IMR-90 (cell line): ENCODE results near the gene C10orf90. TPM values are rescaled to one million over a fixed set of nuclear protein-coding genes. Genes with fewer than 3 reads are reported as not detected.

Source experiments
- ATAC-seq: fragments of 200-7000 bp; cut with Tn5 transposase; 2 replicates; pipeline ENCODE4 v1.9.1; 2020; ENCODE audit warnings: low read depth, mild to moderate bottlenecking, moderate library complexity
- BruUV-seq: library from RNA; stranded (reverse); fragments of 400-500 nt; replicated peaks from 2 replicates; lab custom pipeline; 2021; lab: Mats Ljungman, UMichigan
- CTCF ChIA-PET: fragments of 300-600 bp; formaldehyde crosslinking; extraction: SDS; loops from one replicate; lab custom pipeline; 2021; ENCODE audit warnings: antibody characterized with exemption; lab: Yijun Ruan, JAX
- POLR2A ChIA-PET: fragments of 300-600 bp; sonication (Branson Sonifier 250); formaldehyde crosslinking; loops from one replicate; lab custom pipeline; 2022; ENCODE audit warnings: antibody characterized with exemption; ENCODE audit not compliant: unreplicated experiment; lab: Charles Lee
- DNase-seq: peaks from one replicate; pipeline ENCODE4 v3.0.0; 2013
- H2AFZ ChIP-seq: replicated peaks from 2 replicates; pipeline ENCODE3; 2013; ENCODE audit warnings: low read length, mild to moderate bottlenecking; ENCODE audit not compliant: poor library complexity
- H2AK5ac ChIP-seq: 2 replicates; pipeline ENCODE4 v1.6.1; 2013; ENCODE audit warnings: low read depth, low read length, inconsistent platforms
- H2AK9ac ChIP-seq: replicated peaks from 2 replicates; pipeline ENCODE3; 2013; ENCODE audit warnings: mild to moderate bottlenecking, low read depth, low read length, moderate library complexity; ENCODE audit not compliant: poor library complexity
- H2BK120ac ChIP-seq: 2 replicates; pipeline ENCODE4 v1.6.1; 2013; ENCODE audit warnings: low read depth, low read length, inconsistent platforms
- H2BK15ac ChIP-seq: 3 replicates; pipeline ENCODE4 v1.6.1; 2013; ENCODE audit warnings: low read depth, low read length, inconsistent platforms
- H2BK20ac ChIP-seq: 2 replicates; pipeline ENCODE4 v1.6.1; 2013; ENCODE audit warnings: low read depth, mild to moderate bottlenecking, inconsistent platforms, low read length, moderate library complexity
- H2BK5ac ChIP-seq: 2 replicates; pipeline ENCODE4 v1.6.1; 2013; ENCODE audit warnings: mild to moderate bottlenecking, low read depth, low read length, inconsistent platforms; ENCODE audit not compliant: poor library complexity, severe bottlenecking
- H3K14ac ChIP-seq: replicated peaks from 2 replicates; pipeline ENCODE4 v1.6.1; 2013; ENCODE audit warnings: low read depth, low read length, inconsistent platforms
- H3K18ac ChIP-seq: 2 replicates; pipeline ENCODE4 v1.6.1; 2013; ENCODE audit warnings: low read depth, low read length, control low read depth
- H3K23ac ChIP-seq: 2 replicates; pipeline ENCODE4 v1.6.1; 2013; ENCODE audit warnings: low read depth, low read length, inconsistent platforms
- H3K27ac ChIP-seq: 2 replicates; pipeline ENCODE4 v1.5.1; 2013; ENCODE audit warnings: mild to moderate bottlenecking, control low read depth, low read length; ENCODE audit not compliant: insufficient read depth
- H3K27me3 ChIP-seq: 2 replicates; pipeline ENCODE4 v1.6.1; 2013; ENCODE audit warnings: low read length; ENCODE audit not compliant: control insufficient read depth, insufficient read depth
- H3K36me3 ChIP-seq: 2 replicates; pipeline ENCODE4 v1.6.1; 2013; ENCODE audit warnings: low read length, mixed read lengths; ENCODE audit not compliant: control insufficient read depth, insufficient read depth
- H3K4ac ChIP-seq: 2 replicates; pipeline ENCODE4 v1.6.1; 2013; ENCODE audit warnings: low read depth, low read length, inconsistent platforms
- H3K4me1 ChIP-seq: 2 replicates; pipeline ENCODE4 v1.6.1; 2013; ENCODE audit warnings: low read length, mixed read lengths; ENCODE audit not compliant: control insufficient read depth, insufficient read depth
- H3K4me2 ChIP-seq: 2 replicates; pipeline ENCODE4 v1.6.1; 2013; ENCODE audit warnings: low read depth, mild to moderate bottlenecking, control low read depth, low read length, moderate library complexity
- H3K4me3 ChIP-seq: 2 replicates; pipeline ENCODE4 v1.5.1; 2013; ENCODE audit warnings: low read depth, mild to moderate bottlenecking, control low read depth, low read length, moderate library complexity; ENCODE audit not compliant: insufficient read depth
- H3K56ac ChIP-seq: 2 replicates; pipeline ENCODE4 v1.6.1; 2013; ENCODE audit warnings: low read length, inconsistent platforms; ENCODE audit not compliant: insufficient read depth; ENCODE audit errors: extremely low read depth
- H3K79me1 ChIP-seq, 2 experiments: 2 replicates each; pipeline ENCODE4 v1.6.1; 2013; ENCODE audit warnings: low read length in 2 of 2, inconsistent platforms in 1 of 2, low read depth in 1 of 2
- H3K9ac ChIP-seq: 2 replicates; pipeline ENCODE4 v1.6.1; 2013; ENCODE audit warnings: low read depth, low read length, control low read depth
- H3K9me1 ChIP-seq: 2 replicates; pipeline ENCODE4 v1.6.1; 2013; ENCODE audit warnings: low read length, inconsistent platforms; ENCODE audit not compliant: insufficient read depth
- H3K9me3 ChIP-seq: 2 replicates; pipeline ENCODE4 v1.6.1; 2013; ENCODE audit warnings: low read length; ENCODE audit not compliant: control insufficient read depth, insufficient read depth
- H4K20me1 ChIP-seq: 2 replicates; pipeline ENCODE4 v1.6.1; 2013; ENCODE audit warnings: low read length, inconsistent platforms; ENCODE audit not compliant: insufficient read depth
- H4K5ac ChIP-seq: 2 replicates; pipeline ENCODE4 v1.6.1; 2013; ENCODE audit warnings: mild to moderate bottlenecking, low read depth, low read length, control low read depth
- H4K8ac ChIP-seq, 2 experiments: 2 replicates each; pipeline ENCODE4 v1.6.1; 2013; ENCODE audit warnings: low read depth in 2 of 2, low read length in 2 of 2, control low read depth in 1 of 2, inconsistent platforms in 1 of 2
- H4K91ac ChIP-seq: 2 replicates; pipeline ENCODE4 v1.6.1; 2013; ENCODE audit warnings: low read depth, low read length, inconsistent platforms; ENCODE audit not compliant: insufficient read depth
- BHLHE40 ChIP-seq: fragments of 150-350 bp; IDR thresholded peaks from 2 replicates; pipeline ENCODE4 v1.6.1; 2016; ENCODE audit warnings: mild to moderate bottlenecking, low read depth, low read length
- CEBPB ChIP-seq: IDR thresholded peaks from 2 replicates; pipeline ENCODE4 v1.6.1; 2012; ENCODE audit warnings: low read depth, low read length, improper control_type of control experiment
- CHD1 ChIP-seq: IDR thresholded peaks from 2 replicates; pipeline ENCODE4 v1.6.1; 2012; ENCODE audit warnings: low read depth, low read length, improper control_type of control experiment
- ELK1 ChIP-seq: fragments of 150-350 bp; IDR thresholded peaks from 2 replicates; pipeline ENCODE4 v1.6.1; 2016; ENCODE audit warnings: low read depth, mild to moderate bottlenecking, low read length, moderate library complexity, borderline replicate concordance
- FOS ChIP-seq: fragments of 150-350 bp; IDR thresholded peaks from 2 replicates; pipeline ENCODE4 v1.6.1; 2016; ENCODE audit warnings: low read depth, low read length
- MAFK ChIP-seq: IDR thresholded peaks from 2 replicates; pipeline ENCODE4 v1.6.1; 2012; ENCODE audit warnings: low read depth, low read length, improper control_type of control experiment
- MAZ ChIP-seq: IDR thresholded peaks from 2 replicates; pipeline ENCODE4 v1.6.1; 2012; ENCODE audit warnings: low read depth, mild to moderate bottlenecking, low read length, improper control_type of control experiment, moderate library complexity, borderline replicate concordance
- MXI1 ChIP-seq: IDR thresholded peaks from 2 replicates; pipeline ENCODE4 v1.6.1; 2012; ENCODE audit warnings: low read depth, mild to moderate bottlenecking, low read length, moderate library complexity, borderline replicate concordance
- NFE2L2 ChIP-seq: fragments of 150-350 bp; IDR thresholded peaks from 2 replicates; pipeline ENCODE4 v1.6.1; 2016; ENCODE audit warnings: low read depth, mild to moderate bottlenecking, low read length
- POLR2A ChIP-seq: IDR thresholded peaks from 2 replicates; pipeline ENCODE4 v1.6.1; 2012; ENCODE audit warnings: mild to moderate bottlenecking, low read depth, low read length
- RAD21 ChIP-seq: IDR thresholded peaks from 2 replicates; pipeline ENCODE4 v1.6.1; 2012; ENCODE audit warnings: low read length, improper control_type of control experiment
- RCOR1 ChIP-seq: IDR thresholded peaks from 2 replicates; pipeline ENCODE4 v1.6.1; 2012; ENCODE audit warnings: mild to moderate bottlenecking, low read length, improper control_type of control experiment; ENCODE audit not compliant: insufficient replicate concordance
- RFX5 ChIP-seq: IDR thresholded peaks from 2 replicates; pipeline ENCODE4 v1.8.0; 2012; ENCODE audit warnings: low read depth, mild to moderate bottlenecking, low read length, moderate library complexity
- SMC3 ChIP-seq: fragments of 150-350 bp; IDR thresholded peaks from 2 replicates; pipeline ENCODE4 v1.6.1; 2016; ENCODE audit warnings: low read depth, mild to moderate bottlenecking, antibody characterized with exemption, low read length, moderate library complexity
- WGBS, 2 experiments: methylation state at CpG; one replicate each; pipeline versions ENCODE4 v1.1.5 to v1.1.7; 2013; ENCODE audit warnings: missing lambda C conversion rate in 2 of 2; ENCODE audit not compliant: insufficient read length in 1 of 2; ENCODE audit errors: extremely low coverage in 2 of 2; 5-methylcytosine and 5-hydroxymethylcytosine counted together
- dilution Hi-C: fragments of 300-500 bp; cut with HindIII; formaldehyde crosslinking; loops from one replicate; pipeline ENCODE4 v1.14.3; 2018; ENCODE audit warnings: low sequenced_read_pairs; ENCODE audit not compliant: unreplicated experiment
- in situ Hi-C: fragments of 300-500 bp; cut with MboI; formaldehyde crosslinking; loops from 3 replicates; pipeline ENCODE4 v1.14.3; 2019; ENCODE audit warnings: low sequenced_read_pairs, inconsistent platforms, mixed read lengths
- intact Hi-C: fragments of 100-400 bp; cut with micrococcal nuclease; formaldehyde crosslinking; loops from 2 replicates; pipeline ENCODE4 v1.10.0; 2022
- polyA plus RNA-seq, 3 experiments: library from polyadenylated mRNA; depleted of rRNA; stranded (reverse); fragments of >200 nt; gene quantifications; 2 replicates each; pipeline ENCODE4 v1.2.3, GENCODE V29; 2012; ENCODE audit warnings: low replicate concordance in 1 of 3
- total RNA-seq: library from RNA; depleted of rRNA; stranded (reverse); fragments of >200 nt; gene quantifications from 2 replicates; pipeline ENCODE4 v1.2.3, GENCODE V29; 2012
- TF ChIP-seq, protein P1 (sequence below): conservative IDR thresholded peaks from 2 replicates; pipeline ENCODE4 v1.5.1; 2012; ENCODE audit warnings: mild to moderate bottlenecking, low read depth, low read length, improper control_type of control experiment
- TF ChIP-seq, protein P2 (sequence below): fragments of 150-350 bp; IDR thresholded peaks from 2 replicates; pipeline ENCODE4 v1.6.1; 2017; ENCODE audit warnings: mild to moderate bottlenecking, antibody characterized with exemption, low read length, low read depth

Gene C10orf90
- total and polyA plus RNA-seq, 2 of the 4 experiments (the other 2 are of a cell fraction), result 0.05 to 0.18 TPM

DNA sequence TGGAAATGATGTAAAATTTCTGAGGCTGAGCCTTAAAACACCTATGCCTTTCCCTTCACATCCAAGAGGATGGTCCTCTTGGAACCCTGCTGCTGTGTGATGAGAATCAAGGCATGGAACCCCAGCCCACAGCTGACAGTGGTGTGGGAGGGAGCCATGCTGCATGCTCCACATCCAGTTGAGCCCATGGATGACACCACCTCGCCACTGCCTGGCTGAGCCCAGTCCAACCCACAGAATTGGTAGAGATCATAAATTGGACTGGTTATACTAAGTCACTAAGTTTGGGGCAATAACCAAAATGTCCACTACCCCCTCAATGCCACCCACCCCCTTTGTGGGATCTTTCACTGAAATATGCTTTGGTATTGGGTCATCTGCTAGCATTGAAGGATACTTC is 45.9 kb upstream of the C10orf90 start:
- H3K4me3 ChIP-seq, result no peak overlapping the region
- no peak overlapping the region for H2BK5ac ChIP-seq
- no peak overlapping the region for H2AK5ac ChIP-seq
- intact Hi-C loops, result no loop called here
- H4K91ac ChIP-seq, result no peak overlapping the region
- no peak overlapping the region for H3K4ac ChIP-seq
- H3K56ac ChIP-seq, result no peak overlapping the region
- TF ChIP-seq ELK1 (no peak), BHLHE40 (no peak), CHD1 (no peak), MAZ (no peak), CEBPB (no peak), SMC3 (no peak), RCOR1 (no peak), RAD21 (no peak), RFX5 (no peak), MAFK (no peak), FOS (no peak), POLR2A (no peak), NFE2L2 (no peak), MXI1 (no peak)
- TF ChIP-seq, protein P1, sequence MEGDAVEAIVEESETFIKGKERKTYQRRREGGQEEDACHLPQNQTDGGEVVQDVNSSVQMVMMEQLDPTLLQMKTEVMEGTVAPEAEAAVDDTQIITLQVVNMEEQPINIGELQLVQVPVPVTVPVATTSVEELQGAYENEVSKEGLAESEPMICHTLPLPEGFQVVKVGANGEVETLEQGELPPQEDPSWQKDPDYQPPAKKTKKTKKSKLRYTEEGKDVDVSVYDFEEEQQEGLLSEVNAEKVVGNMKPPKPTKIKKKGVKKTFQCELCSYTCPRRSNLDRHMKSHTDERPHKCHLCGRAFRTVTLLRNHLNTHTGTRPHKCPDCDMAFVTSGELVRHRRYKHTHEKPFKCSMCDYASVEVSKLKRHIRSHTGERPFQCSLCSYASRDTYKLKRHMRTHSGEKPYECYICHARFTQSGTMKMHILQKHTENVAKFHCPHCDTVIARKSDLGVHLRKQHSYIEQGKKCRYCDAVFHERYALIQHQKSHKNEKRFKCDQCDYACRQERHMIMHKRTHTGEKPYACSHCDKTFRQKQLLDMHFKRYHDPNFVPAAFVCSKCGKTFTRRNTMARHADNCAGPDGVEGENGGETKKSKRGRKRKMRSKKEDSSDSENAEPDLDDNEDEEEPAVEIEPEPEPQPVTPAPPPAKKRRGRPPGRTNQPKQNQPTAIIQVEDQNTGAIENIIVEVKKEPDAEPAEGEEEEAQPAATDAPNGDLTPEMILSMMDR, result no peak
- TF ChIP-seq, protein P2, sequence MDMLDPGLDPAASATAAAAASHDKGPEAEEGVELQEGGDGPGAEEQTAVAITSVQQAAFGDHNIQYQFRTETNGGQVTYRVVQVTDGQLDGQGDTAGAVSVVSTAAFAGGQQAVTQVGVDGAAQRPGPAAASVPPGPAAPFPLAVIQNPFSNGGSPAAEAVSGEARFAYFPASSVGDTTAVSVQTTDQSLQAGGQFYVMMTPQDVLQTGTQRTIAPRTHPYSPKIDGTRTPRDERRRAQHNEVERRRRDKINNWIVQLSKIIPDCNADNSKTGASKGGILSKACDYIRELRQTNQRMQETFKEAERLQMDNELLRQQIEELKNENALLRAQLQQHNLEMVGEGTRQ, result no peak
- H2BK120ac ChIP-seq, result no peak overlapping the region
- POLR2A ChIA-PET, result no interaction called here
- H3K23ac ChIP-seq, result no peak overlapping the region
- in situ Hi-C loops, result no loop called here
- H2AK9ac ChIP-seq, result no peak overlapping the region
- no peaks in the 10 kb centered on the region for H4K20me1 ChIP-seq
- H3K18ac ChIP-seq, result no peak overlapping the region
- dilution Hi-C loops, result no loop called here
- no peak overlapping the region for H2AFZ ChIP-seq
- no peak overlapping the region for H3K14ac ChIP-seq
- H4K8ac ChIP-seq, result no peak overlapping the region
- H3K36me3 ChIP-seq, result no peaks in the 10 kb centered on the region
- no peak overlapping the region for H2BK20ac ChIP-seq
- DNase-seq, result no peak
- BruUV-seq, result no TSS peak
- H3K9me3 ChIP-seq, result 0 out of 2 replicates have a peak, but pooled peaks cover 3% of the 10 kb centered on the region
- no peak overlapping the region for H3K4me2 ChIP-seq
- no peak overlapping the region for H2BK15ac ChIP-seq
- H3K79me1 ChIP-seq, result no peaks in the 10 kb centered on the region
- no peak overlapping the region for H3K9ac ChIP-seq
- H3K9me1 ChIP-seq, result no peaks in the 10 kb centered on the region
- no CpG with 5 or more reads among the region's 1 CpG for WGBS, 2 experiments
- H3K27ac ChIP-seq, result no peak overlapping the region
- H3K4me1 ChIP-seq, result no peaks in the 10 kb centered on the region
- CTCF ChIA-PET, result interaction anchor here (0.8 kb wide), 1 partner anchor 12 kb away, joined by 3 read pairs; no protein-coding TSS in a partner anchor
- H4K5ac ChIP-seq, result no peak overlapping the region
- no peak for ATAC-seq
- no peaks in the 10 kb centered on the region for H3K27me3 ChIP-seq
